ENCODE results near the gene ZCWPW1.
A peak's percentile ranks its signal among the peaks of the same experiment; 100 is the strongest.
"Not testable (repeated sequence)": the region's sequence is repeated elsewhere in the genome, so short reads cannot be mapped to it uniquely, and the experiment has no call there.

Gene ZCWPW1

DNA sequence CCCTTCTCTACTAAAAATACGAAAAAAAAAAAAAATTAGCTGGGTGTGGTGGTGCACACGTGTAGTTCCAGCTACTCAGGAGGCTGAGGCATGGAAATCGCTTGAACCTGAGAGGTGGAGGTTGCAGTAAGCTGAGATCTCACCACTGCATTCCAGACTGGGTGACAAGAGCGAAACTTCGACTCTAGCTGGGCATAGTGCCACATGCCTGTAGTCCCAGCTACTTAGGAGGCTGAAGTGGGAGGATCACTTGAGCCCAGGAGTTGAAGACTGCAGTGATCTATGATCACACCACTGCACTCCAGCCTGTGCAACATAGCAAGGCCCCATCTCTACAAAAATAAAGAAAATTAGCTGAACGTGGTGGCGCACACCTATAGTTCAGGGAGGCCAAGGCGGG, 36.8 kb upstream of the ZCWPW1 start:
- no peaks in the 10 kb centered on the region for H3K36me3 Mint-ChIP-seq
- peaks cover 12% of the 10 kb centered on the region for H3K4me1 Mint-ChIP-seq
- no peaks in the 10 kb centered on the region for H3K9me3 Mint-ChIP-seq
- H3K27ac Mint-ChIP-seq: no peak overlapping the region
- H3K4me3 Mint-ChIP-seq: no peak overlapping the region
- no peaks in the 10 kb centered on the region for H3K27me3 Mint-ChIP-seq

DNA sequence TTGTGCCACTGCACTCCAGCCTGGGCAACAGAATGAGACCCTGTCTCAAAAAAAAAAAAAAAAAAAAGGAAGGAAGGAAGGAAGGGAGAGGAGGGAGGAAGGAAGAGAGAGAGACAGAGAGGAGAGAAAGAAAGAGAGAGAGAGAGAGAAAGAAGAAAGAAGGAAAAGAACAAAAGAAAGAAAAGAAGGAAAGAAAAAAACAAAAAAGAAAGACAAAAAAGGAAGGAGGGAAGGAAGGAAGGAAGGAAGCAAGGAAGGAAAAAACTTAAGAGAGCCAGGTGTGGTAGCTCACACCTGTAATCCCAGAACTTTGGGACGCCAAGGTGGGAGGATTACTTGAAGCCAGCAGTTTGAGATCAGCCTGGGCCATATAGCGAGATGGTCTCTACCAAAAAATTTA, 36.3 kb upstream of the ZCWPW1 start:
- H3K4me3 Mint-ChIP-seq: no peak overlapping the region
- H3K4me1 Mint-ChIP-seq: peaks cover 7% of the 10 kb centered on the region
- no peaks in the 10 kb centered on the region for H3K9me3 Mint-ChIP-seq
- H3K27me3 Mint-ChIP-seq: no peaks in the 10 kb centered on the region
- no peak overlapping the region for H3K27ac Mint-ChIP-seq
- H3K36me3 Mint-ChIP-seq: no peaks in the 10 kb centered on the region

DNA sequence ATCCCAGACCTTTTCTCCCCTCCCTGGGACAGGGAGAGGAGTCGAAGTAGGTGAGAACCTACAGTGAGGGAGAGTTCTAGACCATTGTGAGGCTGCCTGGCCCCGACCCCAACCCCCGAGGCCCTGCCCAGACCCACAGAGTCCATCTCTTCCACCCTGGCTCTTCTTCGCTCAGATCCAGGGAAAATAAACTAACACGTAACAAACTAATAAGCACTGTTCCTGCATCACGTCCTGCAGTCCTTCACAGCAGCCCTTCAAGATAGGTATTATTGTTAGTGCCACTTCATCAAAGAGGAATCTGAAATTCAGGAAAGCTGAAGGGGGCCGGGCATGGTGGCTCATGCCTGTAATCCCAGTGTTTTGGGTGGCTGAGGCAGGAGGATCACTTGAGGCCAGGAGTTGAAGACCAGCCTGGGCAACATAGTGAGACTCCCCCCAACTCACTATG, 35.7 kb upstream of the ZCWPW1 start, which contains the start of gene SPACDR:
TSS of gene SPACDR (minus strand) at position 51 of the 451 bp plus-strand sequence. CDS start 235 bp downstream, outside the sequence.
- no peak within 1 kb of the TSS for H3K27ac Mint-ChIP-seq
- no peaks in the 10 kb centered on the region for H3K36me3 Mint-ChIP-seq
- H3K27me3 Mint-ChIP-seq: no peaks in the 10 kb centered on the region
- no peak within 1 kb of the TSS for H3K4me3 Mint-ChIP-seq
- no peaks in the 10 kb centered on the region for H3K9me3 Mint-ChIP-seq
- H3K4me1 Mint-ChIP-seq: peaks cover 6% of the 10 kb centered on the region

DNA sequence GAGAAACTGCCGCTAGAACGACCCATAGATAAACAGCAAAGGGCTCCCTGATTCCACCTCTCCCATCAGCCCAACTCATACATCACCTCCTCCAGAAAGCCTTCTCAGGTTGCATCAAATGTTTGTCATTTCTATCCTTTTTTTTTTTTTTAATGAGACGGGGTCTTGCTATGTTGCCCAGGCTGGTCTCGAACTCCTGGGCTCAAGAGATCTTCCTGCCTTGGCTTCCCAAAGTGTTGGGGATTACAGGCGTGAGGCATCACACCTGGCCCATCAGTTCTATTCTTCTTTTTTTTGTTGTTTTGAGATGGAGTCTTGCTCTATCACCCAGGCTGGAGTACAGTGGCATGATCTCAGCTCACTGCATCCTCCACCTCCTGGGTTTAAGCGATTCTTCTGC, 28.5 kb upstream of the ZCWPW1 start:
- H3K36me3 Mint-ChIP-seq: no peaks in the 10 kb centered on the region
- H3K4me3 Mint-ChIP-seq: no peak overlapping the region
- H3K27me3 Mint-ChIP-seq: no peaks in the 10 kb centered on the region
- peaks cover 15% of the 10 kb centered on the region for H3K4me1 Mint-ChIP-seq
- no peak overlapping the region for H3K27ac Mint-ChIP-seq
- no peaks in the 10 kb centered on the region for H3K9me3 Mint-ChIP-seq

- Mint-ChIP-seq H3K36me3 (no peaks in the 10 kb centered on the region), H3K27me3 (no peaks in the 10 kb centered on the region), H3K4me3 (no peak overlapping the region), H3K27ac (no peak overlapping the region), H3K9me3 (no peaks in the 10 kb centered on the region), H3K4me1 (peaks cover 15% of the 10 kb centered on the region)
Observed at GRCh38 chr7:100456562-100456961, 28.1 kb upstream of the ZCWPW1 start.

DNA sequence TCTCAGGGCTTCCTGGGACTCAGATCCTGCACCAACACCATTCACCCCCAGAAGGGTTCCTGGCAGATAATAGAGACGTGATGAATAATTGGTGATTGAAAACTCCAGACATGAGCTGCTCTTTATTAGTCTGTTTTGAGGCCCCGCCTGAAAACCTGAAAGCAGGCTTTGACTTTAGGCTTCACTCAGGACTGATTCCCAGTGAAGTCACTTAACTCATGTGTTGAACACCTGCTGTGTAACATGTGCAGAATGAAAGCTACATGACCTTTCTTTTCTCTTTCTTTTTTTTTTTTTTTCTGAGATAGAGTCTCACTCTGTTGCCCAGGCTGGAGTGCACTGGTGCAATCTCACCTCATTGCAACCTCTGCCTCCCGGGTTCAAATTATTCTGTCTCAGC, 26.7 kb upstream of the ZCWPW1 start:
- H3K27ac Mint-ChIP-seq: no peak overlapping the region
- H3K4me3 Mint-ChIP-seq: peak overlapping the region; percentile 11
- H3K9me3 Mint-ChIP-seq: no peaks in the 10 kb centered on the region
- no peaks in the 10 kb centered on the region for H3K36me3 Mint-ChIP-seq
- H3K4me1 Mint-ChIP-seq: peaks cover 19% of the 10 kb centered on the region
- H3K27me3 Mint-ChIP-seq: no peaks in the 10 kb centered on the region

- not testable (repeated sequence) for H3K4me3 Mint-ChIP-seq, H3K9me3 Mint-ChIP-seq, H3K27me3 Mint-ChIP-seq, H3K27ac Mint-ChIP-seq, H3K36me3 Mint-ChIP-seq
- H3K4me1 Mint-ChIP-seq: peaks cover 19% of the 10 kb centered on the region
Observed at GRCh38 chr7:100453854-100454253, 25.4 kb upstream of the ZCWPW1 start.

DNA sequence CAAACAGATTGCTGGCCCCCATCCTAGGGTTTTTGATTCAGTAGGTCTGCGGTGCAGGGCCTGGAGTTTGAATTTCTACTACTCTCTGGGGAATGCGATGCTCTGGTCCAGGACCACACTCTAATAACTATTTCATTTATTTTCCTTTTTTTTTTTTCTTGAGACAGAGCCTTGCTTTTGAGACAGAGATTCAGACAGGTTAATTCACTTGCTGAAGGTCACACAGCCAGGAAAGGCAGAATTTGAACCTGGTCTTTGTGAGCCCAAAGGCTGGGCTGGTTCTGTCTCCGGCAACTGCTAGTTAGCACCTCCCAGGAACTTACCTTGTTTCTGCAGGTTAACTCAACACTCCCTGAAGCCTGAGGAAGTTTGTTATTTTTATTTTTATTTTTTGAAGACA, 24.0 kb upstream of the ZCWPW1 start:
- no peaks in the 10 kb centered on the region for H3K36me3 Mint-ChIP-seq
- no peak overlapping the region for H3K27ac Mint-ChIP-seq
- peaks cover 19% of the 10 kb centered on the region for H3K4me1 Mint-ChIP-seq
- H3K4me3 Mint-ChIP-seq: no peak overlapping the region
- no peaks in the 10 kb centered on the region for H3K9me3 Mint-ChIP-seq
- H3K27me3 Mint-ChIP-seq: no peaks in the 10 kb centered on the region

DNA sequence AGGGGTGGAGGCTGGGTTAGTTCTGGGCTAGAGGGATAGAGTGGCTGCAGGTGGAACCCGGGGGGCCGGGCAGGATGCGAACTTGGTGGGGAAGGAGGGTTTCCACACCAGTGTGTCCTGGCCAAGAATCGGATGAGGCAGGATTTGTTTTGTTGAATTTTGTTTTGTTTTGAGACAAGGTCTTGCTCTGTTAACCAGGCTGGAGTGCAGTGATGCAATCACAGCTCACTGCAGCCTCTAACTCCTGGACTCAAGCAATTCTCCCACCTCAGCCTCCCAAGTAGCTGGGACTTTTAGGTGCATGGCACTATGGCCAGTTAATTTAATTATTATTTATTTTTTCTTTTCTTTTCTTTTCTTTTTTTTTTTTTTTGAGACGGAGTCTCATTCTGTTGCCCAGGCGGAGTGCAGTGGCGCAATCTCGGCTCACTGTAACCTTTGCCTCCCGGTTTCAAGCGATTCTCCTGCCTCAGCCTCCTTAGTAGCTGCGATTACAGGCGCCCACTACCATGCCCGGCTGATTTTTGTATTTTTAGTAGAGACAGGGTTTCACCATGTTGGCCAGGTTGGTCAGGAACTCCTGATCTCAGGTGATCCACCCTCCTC, 20.8 kb upstream of the ZCWPW1 start:
- Mint-ChIP-seq H3K4me1 (peaks cover 15% of the 10 kb centered on the region), H3K4me3 (no peak overlapping the region), H3K27me3 (no peaks in the 10 kb centered on the region), H3K9me3 (no peaks in the 10 kb centered on the region), H3K36me3 (no peaks in the 10 kb centered on the region), H3K27ac (no peak overlapping the region)

DNA sequence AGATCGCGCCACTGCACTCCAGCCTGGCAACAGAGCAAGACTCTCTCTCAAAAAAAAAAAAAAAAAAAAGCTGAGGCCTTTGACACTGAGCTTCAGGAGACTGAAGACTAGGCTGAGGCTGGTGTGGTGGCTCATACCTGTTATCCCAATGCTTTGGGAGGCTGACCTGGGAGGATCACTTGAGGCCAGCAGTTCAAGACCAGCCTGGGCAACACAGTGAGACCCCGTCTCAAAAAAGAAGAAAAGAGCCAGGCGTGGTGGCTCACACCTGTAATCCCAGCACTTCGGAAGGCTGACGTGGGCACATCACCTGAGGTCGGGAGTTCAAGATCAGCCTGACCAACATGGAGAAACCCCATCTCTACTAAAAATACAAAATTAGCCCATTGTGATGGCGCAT, 18.9 kb upstream of the ZCWPW1 start:
- peaks cover 16% of the 10 kb centered on the region for H3K4me1 Mint-ChIP-seq
- H3K36me3 Mint-ChIP-seq, H3K27me3 Mint-ChIP-seq, H3K4me3 Mint-ChIP-seq, H3K9me3 Mint-ChIP-seq: not testable (repeated sequence)
- peak overlapping the region; percentile 30 for H3K27ac Mint-ChIP-seq

DNA sequence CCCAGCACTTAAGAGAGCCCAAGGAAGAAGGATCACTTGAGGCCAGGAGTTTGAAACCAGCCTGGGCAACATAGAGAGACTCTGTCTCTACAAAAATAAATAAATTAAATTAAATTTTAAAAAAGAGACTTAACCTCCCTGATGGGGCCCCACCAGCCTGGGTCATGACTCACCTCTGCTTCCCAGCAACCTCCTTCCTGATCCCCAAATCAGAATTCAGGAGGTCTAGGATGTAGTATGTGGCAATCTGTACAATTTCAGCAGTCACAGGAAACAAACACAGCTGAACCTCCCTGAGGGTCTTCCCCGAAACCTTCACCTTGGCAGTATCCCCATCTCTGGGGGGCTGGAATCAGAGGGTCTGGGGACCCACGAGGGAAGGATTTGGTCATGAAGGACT, 17.5 kb upstream of the ZCWPW1 start:
- Mint-ChIP-seq H3K27ac (no peak overlapping the region), H3K4me1 (peaks cover 16% of the 10 kb centered on the region), H3K9me3 (no peaks in the 10 kb centered on the region), H3K27me3 (no peaks in the 10 kb centered on the region), H3K4me3 (no peak overlapping the region), H3K36me3 (no peaks in the 10 kb centered on the region)

DNA sequence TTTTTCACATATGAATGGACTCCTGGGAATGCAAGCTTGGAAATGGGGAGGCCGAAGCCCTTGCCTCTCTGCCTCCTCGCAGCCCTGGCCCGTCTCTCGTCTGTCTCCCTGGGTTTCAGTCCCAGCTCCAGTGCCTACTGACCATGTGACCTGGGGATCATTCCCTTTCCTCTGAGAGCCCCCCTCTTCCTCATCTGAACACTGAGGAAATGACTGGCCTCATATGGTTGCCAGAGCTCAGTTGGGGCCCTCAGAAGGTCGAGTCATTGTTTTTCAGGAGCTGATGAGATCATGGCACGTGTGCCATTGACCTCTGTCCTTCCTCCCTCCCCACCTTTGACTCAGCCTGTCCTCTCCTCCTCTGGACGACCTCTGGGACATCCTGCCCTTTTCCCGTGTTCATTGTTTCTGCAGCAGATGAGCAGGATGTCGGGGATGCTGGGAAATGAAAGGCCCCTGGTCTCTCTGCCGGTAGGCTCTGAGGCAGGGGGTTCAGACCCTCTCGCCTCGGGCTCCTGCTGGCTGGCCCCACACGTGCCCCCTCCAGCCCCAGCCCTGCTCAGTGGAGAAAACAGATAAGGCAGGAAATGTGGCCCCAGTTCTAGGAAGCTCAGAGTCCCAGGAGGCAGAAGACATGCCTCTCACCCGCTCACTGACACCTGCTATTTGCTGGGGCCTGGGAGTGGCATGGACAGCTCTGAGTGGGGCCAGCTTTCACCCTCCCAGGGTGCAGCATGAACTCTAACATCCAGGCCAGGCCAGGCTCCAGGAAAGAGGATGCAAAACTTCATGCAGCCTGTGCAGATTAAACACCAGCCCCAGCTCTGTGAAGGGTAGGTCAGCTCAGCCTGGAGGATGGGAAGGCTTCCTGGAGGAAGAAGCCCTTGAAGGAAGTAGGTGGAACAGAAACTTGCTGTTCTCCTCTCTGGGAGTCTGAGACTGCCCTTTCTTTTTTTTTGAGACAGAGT, 16.1 kb upstream of the ZCWPW1 start:
- H3K36me3 Mint-ChIP-seq: no peaks in the 10 kb centered on the region
- H3K9me3 Mint-ChIP-seq: no peaks in the 10 kb centered on the region
- no peaks in the 10 kb centered on the region for H3K27me3 Mint-ChIP-seq
- H3K4me1 Mint-ChIP-seq: peaks cover 12% of the 10 kb centered on the region
- no peak overlapping the region for H3K27ac Mint-ChIP-seq
- H3K4me3 Mint-ChIP-seq: no peak overlapping the region

GRCh38 chr7:100443096-100443840, 14.8 kb upstream of the ZCWPW1 start:
- no peak overlapping the region for H3K27ac Mint-ChIP-seq
- no peaks in the 10 kb centered on the region for H3K27me3 Mint-ChIP-seq
- H3K9me3 Mint-ChIP-seq: no peaks in the 10 kb centered on the region
- peaks cover 12% of the 10 kb centered on the region for H3K4me1 Mint-ChIP-seq
- H3K4me3 Mint-ChIP-seq: no peak overlapping the region
- no peaks in the 10 kb centered on the region for H3K36me3 Mint-ChIP-seq

DNA sequence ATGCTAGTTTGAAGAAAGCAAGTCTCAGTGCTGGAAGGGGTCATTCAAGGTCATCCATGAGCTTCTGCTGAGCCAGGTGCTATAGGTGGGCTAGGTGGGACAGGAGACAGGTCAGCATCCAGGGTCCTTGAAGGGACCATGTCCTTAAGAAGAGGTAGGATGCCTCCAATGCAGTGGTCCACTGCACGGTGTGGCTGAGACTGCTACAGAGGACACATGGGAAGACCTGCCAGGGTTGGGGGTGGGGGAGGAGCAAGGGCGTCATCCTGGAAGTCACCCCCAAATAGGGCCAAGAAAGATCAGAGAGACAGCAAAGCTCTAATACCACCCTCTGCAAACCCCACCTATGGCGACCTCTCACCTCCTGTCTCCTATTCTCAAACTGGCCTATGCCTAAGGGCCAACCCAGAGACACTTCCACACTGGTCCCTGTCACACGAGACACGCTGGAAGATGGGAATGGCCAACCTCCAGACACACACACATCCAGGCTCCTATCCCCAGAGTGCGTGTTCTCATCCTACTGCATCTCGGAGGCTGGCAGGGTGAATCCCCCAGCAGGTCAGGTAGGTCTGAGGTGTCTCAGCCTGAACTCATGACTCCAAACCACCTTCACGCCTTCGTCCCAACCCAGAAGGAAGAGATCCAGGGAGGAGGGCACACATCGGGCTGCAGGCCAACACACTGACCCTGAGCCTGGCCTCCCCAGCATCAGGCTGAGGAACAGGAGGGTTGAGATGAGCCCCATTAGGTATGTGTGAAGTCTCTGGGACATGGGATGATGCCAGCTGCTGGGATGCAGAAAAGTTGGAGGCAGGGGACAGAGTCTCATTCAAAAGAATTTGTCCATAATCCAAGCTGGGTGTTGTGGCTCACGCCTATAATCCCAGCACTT, 13.4 kb upstream of the ZCWPW1 start:
- H3K4me3 Mint-ChIP-seq: no peak overlapping the region
- no peak overlapping the region for H3K27ac Mint-ChIP-seq
- no peaks in the 10 kb centered on the region for H3K36me3 Mint-ChIP-seq
- H3K9me3 Mint-ChIP-seq: no peaks in the 10 kb centered on the region
- H3K4me1 Mint-ChIP-seq: peaks cover 12% of the 10 kb centered on the region
- H3K27me3 Mint-ChIP-seq: no peaks in the 10 kb centered on the region

DNA sequence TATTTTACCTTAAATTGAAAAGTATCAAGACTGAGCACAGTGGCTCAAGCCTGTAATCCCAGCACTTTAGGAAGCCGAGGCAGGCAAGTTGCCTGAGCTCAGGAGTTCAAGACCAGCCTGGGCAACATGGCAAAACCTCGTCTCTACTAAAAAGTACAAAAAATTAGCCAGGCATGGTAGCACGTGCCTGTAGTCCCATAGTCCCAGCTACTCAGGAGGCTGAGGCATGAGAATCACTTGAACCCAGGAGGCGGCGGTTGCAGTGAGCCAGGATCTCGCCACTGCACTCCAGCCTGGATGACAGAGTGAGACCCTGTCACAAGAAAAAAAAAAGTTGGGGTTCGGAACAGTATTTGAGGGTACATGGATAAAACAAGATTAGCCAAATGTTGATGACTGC, 10.7 kb upstream of the ZCWPW1 start:
- H3K36me3 Mint-ChIP-seq, H3K9me3 Mint-ChIP-seq, H3K4me3 Mint-ChIP-seq, H3K27me3 Mint-ChIP-seq, H3K27ac Mint-ChIP-seq: not testable (repeated sequence)
- peaks cover 15% of the 10 kb centered on the region for H3K4me1 Mint-ChIP-seq

Measured in activated naive CD4-positive, alpha-beta T cell treated with anti-CD3 and anti-CD28 coated beads, Interleukin-2, amount 50 U/mL, for 24 hours (primary cell).